HepG2 (cell line): ENCODE results near the gene CACNA1I. TPM values are rescaled to one million over a fixed set of nuclear protein-coding genes. Genes with fewer than 3 reads are reported as not detected.

Source experiments
- AHR ChIP-seq: IDR thresholded peaks from 2 replicates; pipeline ENCODE4 v1.6.1; 2018; ENCODE audit warnings: missing genetic modification reagents, missing compliant biosample characterization
- ARNT ChIP-seq: fragments of 450-650 bp; IDR thresholded peaks from 2 replicates; pipeline ENCODE4 v1.6.1; 2017
- DMAP1 ChIP-seq: IDR thresholded peaks from 2 replicates; pipeline ENCODE4 v1.6.1; 2016
- EP300 ChIP-seq, 3 experiments: sonication (generic) in 1 of 3; formaldehyde crosslinking in 1 of 3; IDR thresholded peaks; 2 replicates each; pipeline versions ENCODE4 v1.5.1 to v1.6.1; 2011 to 2020; ENCODE audit warnings: low read depth in 2 of 3, low read length in 2 of 3, borderline replicate concordance in 1 of 3, improper control_type of control experiment in 1 of 3, mild to moderate bottlenecking in 1 of 3, missing genetic modification reagents in 1 of 3, moderate library complexity in 1 of 3
- FOXA1 ChIP-seq, 2 experiments: fragments of 450-650 bp in 1 of 2; sonication (generic) in 1 of 2; formaldehyde crosslinking in 1 of 2; IDR thresholded peaks; 2 replicates each; pipeline versions ENCODE4 v1.4.0 to v1.6.1; 2016 to 2020; ENCODE audit warnings: missing genetic modification reagents in 1 of 2
- SP2 ChIP-seq: sonication (generic); formaldehyde crosslinking; IDR thresholded peaks from 2 replicates; pipeline ENCODE4 v1.5.1; 2020; ENCODE audit warnings: mild to moderate bottlenecking, missing genetic modification reagents
- XRCC5 ChIP-seq: fragments of 200-400 bp; formaldehyde crosslinking; optimal IDR thresholded peaks from 2 replicates; pipeline ENCODE3; 2017; ENCODE audit warnings: mild to moderate bottlenecking, low read length
- ZNF20 ChIP-seq: sonication (generic); formaldehyde crosslinking; IDR thresholded peaks from 2 replicates; pipeline ENCODE4 v1.4.0; 2020; ENCODE audit warnings: mild to moderate bottlenecking, moderate library complexity, missing genetic modification reagents
- ZNF235 ChIP-seq: sonication (generic); formaldehyde crosslinking; IDR thresholded peaks from 2 replicates; pipeline ENCODE4 v1.8.1; 2023; ENCODE audit warnings: mild to moderate bottlenecking, missing genetic modification reagents, borderline replicate concordance
- ZNF337 ChIP-seq: sonication (generic); formaldehyde crosslinking; IDR thresholded peaks from 2 replicates; pipeline ENCODE4 v1.5.1; 2020; ENCODE audit warnings: missing genetic modification reagents, low read depth, mild to moderate bottlenecking, borderline replicate concordance
- ZNF510 ChIP-seq: sonication (generic); formaldehyde crosslinking; IDR thresholded peaks from 2 replicates; pipeline ENCODE4 v1.4.0; 2020; ENCODE audit warnings: low read depth, mild to moderate bottlenecking, missing genetic modification reagents
- ZNF546 ChIP-seq: sonication (generic); formaldehyde crosslinking; conservative IDR thresholded peaks from 2 replicates; pipeline ENCODE4 v1.8.1; 2023; ENCODE audit warnings: mild to moderate bottlenecking, missing genetic modification reagents
- ZNF619 ChIP-seq: sonication (generic); formaldehyde crosslinking; IDR thresholded peaks from 2 replicates; pipeline ENCODE4 v1.4.0; 2020; ENCODE audit warnings: mild to moderate bottlenecking, missing genetic modification reagents
- ZNF878 ChIP-seq: sonication (generic); formaldehyde crosslinking; IDR thresholded peaks from 2 replicates; pipeline ENCODE4 v1.8.1; 2023; ENCODE audit warnings: mild to moderate bottlenecking, missing genetic modification reagents, moderate library complexity
- ZNF883 ChIP-seq: sonication (generic); formaldehyde crosslinking; IDR thresholded peaks from 2 replicates; pipeline ENCODE4 v1.5.1; 2020; ENCODE audit warnings: mild to moderate bottlenecking, missing genetic modification reagents; ENCODE audit errors: not compliant biosample characterization
- ZSCAN29 ChIP-seq: sonication (generic); formaldehyde crosslinking; conservative IDR thresholded peaks from 2 replicates; pipeline ENCODE4 v1.4.0; 2020; ENCODE audit warnings: mild to moderate bottlenecking, missing genetic modification reagents
- polyA plus RNA-seq, 8 experiments: library from polyadenylated mRNA; depleted of rRNA in 3 of 8; stranded (reverse) in 7 of 8; unstranded in 1 of 8; fragments of >200 nt; fragmentation: Illumina TruSeq in 4 of 8; extraction: Trizol in 4 of 8; gene quantifications; 2 replicates each; pipeline versions ENCODE4 v1.2.1 to v1.2.3, GENCODE V29; 2011 to 2016; ENCODE audit warnings: low read depth in 4 of 8, missing spikeins in 1 of 8, mixed read lengths in 1 of 8; ENCODE audit not compliant: insufficient read depth in 1 of 8
- total RNA-seq, 5 experiments: library from RNA; depleted of rRNA; stranded (reverse); fragments of >200 nt; fragmentation: Illumina TruSeq; extraction: Trizol; gene quantifications; 2 replicates each; pipeline ENCODE4 v1.2.3, GENCODE V29; 2016; ENCODE audit warnings: low read depth in 1 of 5
- TF ChIP-seq, protein P1 (sequence below): IDR thresholded peaks from 2 replicates; pipeline ENCODE4 v1.6.1; 2016; ENCODE audit warnings: missing genetic modification reagents, missing compliant biosample characterization
- TF ChIP-seq, protein P2 (sequence below): sonication (generic); formaldehyde crosslinking; IDR thresholded peaks from 2 replicates; pipeline ENCODE4 v1.4.0; 2020; ENCODE audit warnings: missing genetic modification reagents, borderline replicate concordance
- TF ChIP-seq, protein P3 (sequence below): sonication (generic); formaldehyde crosslinking; IDR thresholded peaks from 2 replicates; pipeline ENCODE4 v1.5.0; 2020; ENCODE audit warnings: missing genetic modification reagents, mild to moderate bottlenecking, borderline replicate concordance
- TF ChIP-seq, protein P4 (sequence below): sonication (generic); formaldehyde crosslinking; IDR thresholded peaks from 2 replicates; pipeline ENCODE4 v1.5.0; 2020; ENCODE audit warnings: mild to moderate bottlenecking, missing genetic modification reagents

The CACNA1I gene
- total and polyA plus RNA-seq, 2 of the 13 experiments (the other 11 are each of a cell fraction or from before 2014, with no cell fraction given), result not detected

DNA sequence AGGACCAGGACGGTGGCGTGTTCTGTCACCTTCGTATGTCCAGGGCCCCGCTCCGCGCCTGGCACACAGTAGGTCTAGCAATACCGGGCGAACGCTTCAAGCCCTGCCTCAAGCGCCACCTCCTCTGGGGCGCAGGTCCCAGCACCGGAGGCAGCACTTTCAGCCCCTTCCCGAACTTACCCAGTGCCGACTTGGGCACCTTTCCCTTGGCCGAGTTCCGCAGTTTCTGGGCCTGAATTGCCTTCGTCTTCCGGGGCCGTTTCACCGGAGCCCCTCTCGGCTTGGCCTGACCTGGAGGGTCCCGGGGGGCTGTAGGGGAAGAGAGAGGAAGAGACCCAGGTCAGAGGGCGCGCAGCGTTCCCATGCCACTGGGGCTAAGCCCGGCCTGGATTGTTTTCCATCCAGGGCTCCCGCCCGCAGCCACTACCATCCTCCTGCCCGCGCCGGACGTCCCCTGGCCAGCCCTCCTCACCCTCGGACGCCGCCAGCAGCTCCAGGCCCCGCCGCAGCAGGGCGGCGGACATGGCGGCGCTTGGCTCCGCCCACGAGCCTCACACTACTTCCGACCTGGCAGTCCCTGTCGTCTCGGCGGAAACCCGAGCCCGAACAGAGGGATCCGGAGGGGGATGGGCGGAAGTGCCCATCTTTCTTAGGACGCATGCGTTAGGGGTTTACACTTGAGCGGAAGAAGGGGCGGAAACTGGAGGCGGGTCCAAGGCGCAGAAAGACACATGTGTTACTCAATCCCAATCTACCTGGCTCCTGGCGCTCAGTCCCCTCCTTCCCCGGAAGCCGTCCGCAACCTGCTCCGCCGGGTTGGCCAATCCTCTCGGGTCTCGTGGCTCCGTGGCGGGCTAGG lies 38.1 kb upstream of the CACNA1I start, which contains the start of gene RPS19BP1 (continued):
- TF ChIP-seq EP300 (IDR thresholded peaks at IDR 0.05; ENCODE audit: low read depth in 2 of 2, low read length in 2 of 2) (peak in 1 of 2 experiments; percentile 49; a peak in 1 of 4 replicates), EP300 (CRISPR knock-in tag; IDR thresholded peaks at IDR 0.05; ENCODE audit: borderline replicate concordance) (peak; percentile 15; the same call in 1 of the 2 replicates), ZNF619 (CRISPR knock-in tag) (peak; percentile 69; the same call in 1 of the 2 replicates), DMAP1 (CRISPR knock-in tag) (peak; percentile 86), AHR (CRISPR knock-in tag) (0 out of 2 replicates have a peak, but pooled peaks have one; percentile 29), ZNF337 (CRISPR knock-in tag) (no peak), ZNF878 (CRISPR knock-in tag) (no peak), ZNF20 (CRISPR knock-in tag) (no peak), XRCC5 (peak; percentile 76), ZNF235 (CRISPR knock-in tag) (peak; percentile 74; the same call in 1 of the 2 replicates), ZSCAN29 (CRISPR knock-in tag) (0 out of 2 replicates have a peak, but pooled peaks have one; percentile 70), FOXA1 (IDR thresholded peaks at IDR 0.05) (no peak), FOXA1 (CRISPR knock-in tag; IDR thresholded peaks at IDR 0.05) (0 out of 2 replicates have a peak, but pooled peaks have one; percentile 3), ZNF546 (peak; percentile 45), ZNF883 (CRISPR knock-in tag) (peak; percentile 64), ARNT (no peak), SP2 (CRISPR knock-in tag) (peak; percentile 93), ZNF510 (CRISPR knock-in tag) (0 out of 2 replicates have a peak, but pooled peaks have one; percentile 45)
- TF ChIP-seq, protein P1, sequence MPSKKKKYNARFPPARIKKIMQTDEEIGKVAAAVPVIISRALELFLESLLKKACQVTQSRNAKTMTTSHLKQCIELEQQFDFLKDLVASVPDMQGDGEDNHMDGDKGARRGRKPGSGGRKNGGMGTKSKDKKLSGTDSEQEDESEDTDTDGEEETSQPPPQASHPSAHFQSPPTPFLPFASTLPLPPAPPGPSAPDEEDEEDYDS (CRISPR knock-in tag), result peak; percentile 80
- TF ChIP-seq, protein P2, sequence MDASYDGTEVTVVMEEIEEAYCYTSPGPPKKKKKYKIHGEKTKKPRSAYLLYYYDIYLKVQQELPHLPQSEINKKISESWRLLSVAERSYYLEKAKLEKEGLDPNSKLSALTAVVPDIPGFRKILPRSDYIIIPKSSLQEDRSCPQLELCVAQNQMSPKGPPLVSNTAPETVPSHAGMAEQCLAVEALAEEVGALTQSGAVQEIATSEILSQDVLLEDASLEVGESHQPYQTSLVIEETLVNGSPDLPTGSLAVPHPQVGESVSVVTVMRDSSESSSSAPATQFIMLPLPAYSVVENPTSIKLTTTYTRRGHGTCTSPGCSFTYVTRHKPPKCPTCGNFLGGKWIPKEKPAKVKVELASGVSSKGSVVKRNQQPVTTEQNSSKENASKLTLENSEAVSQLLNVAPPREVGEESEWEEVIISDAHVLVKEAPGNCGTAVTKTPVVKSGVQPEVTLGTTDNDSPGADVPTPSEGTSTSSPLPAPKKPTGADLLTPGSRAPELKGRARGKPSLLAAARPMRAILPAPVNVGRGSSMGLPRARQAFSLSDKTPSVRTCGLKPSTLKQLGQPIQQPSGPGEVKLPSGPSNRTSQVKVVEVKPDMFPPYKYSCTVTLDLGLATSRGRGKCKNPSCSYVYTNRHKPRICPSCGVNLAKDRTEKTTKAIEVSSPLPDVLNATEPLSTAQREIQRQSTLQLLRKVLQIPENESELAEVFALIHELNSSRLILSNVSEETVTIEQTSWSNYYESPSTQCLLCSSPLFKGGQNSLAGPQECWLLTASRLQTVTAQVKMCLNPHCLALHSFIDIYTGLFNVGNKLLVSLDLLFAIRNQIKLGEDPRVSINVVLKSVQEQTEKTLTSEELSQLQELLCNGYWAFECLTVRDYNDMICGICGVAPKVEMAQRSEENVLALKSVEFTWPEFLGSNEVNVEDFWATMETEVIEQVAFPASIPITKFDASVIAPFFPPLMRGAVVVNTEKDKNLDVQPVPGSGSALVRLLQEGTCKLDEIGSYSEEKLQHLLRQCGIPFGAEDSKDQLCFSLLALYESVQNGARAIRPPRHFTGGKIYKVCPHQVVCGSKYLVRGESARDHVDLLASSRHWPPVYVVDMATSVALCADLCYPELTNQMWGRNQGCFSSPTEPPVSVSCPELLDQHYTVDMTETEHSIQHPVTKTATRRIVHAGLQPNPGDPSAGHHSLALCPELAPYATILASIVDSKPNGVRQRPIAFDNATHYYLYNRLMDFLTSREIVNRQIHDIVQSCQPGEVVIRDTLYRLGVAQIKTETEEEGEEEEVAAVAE (CRISPR knock-in tag), result peak; percentile 55; the same call in 1 of the 2 replicates
- TF ChIP-seq, protein P3, sequence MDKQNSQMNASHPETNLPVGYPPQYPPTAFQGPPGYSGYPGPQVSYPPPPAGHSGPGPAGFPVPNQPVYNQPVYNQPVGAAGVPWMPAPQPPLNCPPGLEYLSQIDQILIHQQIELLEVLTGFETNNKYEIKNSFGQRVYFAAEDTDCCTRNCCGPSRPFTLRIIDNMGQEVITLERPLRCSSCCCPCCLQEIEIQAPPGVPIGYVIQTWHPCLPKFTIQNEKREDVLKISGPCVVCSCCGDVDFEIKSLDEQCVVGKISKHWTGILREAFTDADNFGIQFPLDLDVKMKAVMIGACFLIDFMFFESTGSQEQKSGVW (CRISPR knock-in tag), result peak; percentile 55; the same call in 1 of the 2 replicates
- TF ChIP-seq, protein P4, sequence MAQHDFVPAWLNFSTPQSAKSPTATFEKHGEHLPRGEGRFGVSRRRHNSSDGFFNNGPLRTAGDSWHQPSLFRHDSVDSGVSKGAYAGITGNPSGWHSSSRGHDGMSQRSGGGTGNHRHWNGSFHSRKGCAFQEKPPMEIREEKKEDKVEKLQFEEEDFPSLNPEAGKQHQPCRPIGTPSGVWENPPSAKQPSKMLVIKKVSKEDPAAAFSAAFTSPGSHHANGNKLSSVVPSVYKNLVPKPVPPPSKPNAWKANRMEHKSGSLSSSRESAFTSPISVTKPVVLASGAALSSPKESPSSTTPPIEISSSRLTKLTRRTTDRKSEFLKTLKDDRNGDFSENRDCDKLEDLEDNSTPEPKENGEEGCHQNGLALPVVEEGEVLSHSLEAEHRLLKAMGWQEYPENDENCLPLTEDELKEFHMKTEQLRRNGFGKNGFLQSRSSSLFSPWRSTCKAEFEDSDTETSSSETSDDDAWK (CRISPR knock-in tag), result no peak
